Sigmoid colon (tissue), 4 donors: ENCODE measurements around the gene ACSS2.

Experiments
- POLR2A ChIP-seq, 2 donors: fragments of 450-650 bp; IDR thresholded peaks; one replicate each; pipeline ENCODE4 v1.6.1; 2016; ENCODE audit warnings: antibody characterized with exemption in 2 of 2, mild to moderate bottlenecking in 2 of 2, moderate library complexity in 2 of 2
- POLR2AphosphoS5 ChIP-seq, 4 donors: sonication (generic); formaldehyde crosslinking; IDR thresholded peaks; one replicate each; pipeline ENCODE4 v1.6.1; 2017; ENCODE audit warnings: antibody characterized with exemption in 4 of 4
- TF ChIP-seq, protein P1 (sequence below), 4 experiments: fragments of 450-650 bp in 3 of 4; fragments of 200-600 bp in 1 of 4; IDR thresholded peaks; one replicate each; pipeline ENCODE4 v1.5.1; 2016 to 2019; ENCODE audit warnings: antibody characterized with exemption in 4 of 4, mild to moderate bottlenecking in 3 of 4, moderate library complexity in 2 of 4

DNA sequence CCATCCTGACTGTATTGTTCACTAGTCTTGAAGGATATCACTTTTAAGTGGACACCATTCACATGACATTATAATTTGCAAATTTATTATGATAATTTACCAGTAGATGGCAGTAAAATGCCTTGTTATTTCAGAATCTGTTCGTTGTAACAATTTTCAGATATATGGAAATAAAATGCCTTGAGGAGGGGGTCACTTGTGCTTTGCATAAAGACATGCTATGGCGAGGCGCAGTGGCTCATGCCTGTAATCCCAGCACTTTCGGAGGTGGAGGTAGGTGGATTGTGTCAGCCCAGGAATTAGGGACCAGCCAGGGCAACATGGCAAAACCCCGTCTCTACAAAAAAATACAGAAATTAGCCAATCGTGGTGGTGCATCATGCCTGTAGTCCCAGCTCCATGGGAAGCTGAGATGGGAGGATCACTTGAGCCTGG lies 41.9 kb upstream of the ACSS2 start:
- TF ChIP-seq, protein P1, sequence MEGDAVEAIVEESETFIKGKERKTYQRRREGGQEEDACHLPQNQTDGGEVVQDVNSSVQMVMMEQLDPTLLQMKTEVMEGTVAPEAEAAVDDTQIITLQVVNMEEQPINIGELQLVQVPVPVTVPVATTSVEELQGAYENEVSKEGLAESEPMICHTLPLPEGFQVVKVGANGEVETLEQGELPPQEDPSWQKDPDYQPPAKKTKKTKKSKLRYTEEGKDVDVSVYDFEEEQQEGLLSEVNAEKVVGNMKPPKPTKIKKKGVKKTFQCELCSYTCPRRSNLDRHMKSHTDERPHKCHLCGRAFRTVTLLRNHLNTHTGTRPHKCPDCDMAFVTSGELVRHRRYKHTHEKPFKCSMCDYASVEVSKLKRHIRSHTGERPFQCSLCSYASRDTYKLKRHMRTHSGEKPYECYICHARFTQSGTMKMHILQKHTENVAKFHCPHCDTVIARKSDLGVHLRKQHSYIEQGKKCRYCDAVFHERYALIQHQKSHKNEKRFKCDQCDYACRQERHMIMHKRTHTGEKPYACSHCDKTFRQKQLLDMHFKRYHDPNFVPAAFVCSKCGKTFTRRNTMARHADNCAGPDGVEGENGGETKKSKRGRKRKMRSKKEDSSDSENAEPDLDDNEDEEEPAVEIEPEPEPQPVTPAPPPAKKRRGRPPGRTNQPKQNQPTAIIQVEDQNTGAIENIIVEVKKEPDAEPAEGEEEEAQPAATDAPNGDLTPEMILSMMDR (IDR thresholded peaks at IDR 0.05), result peak in 3 of 4 experiments; percentile 28 to 39 (median 31)
- TF ChIP-seq POLR2AphosphoS5 (IDR thresholded peaks at IDR 0.05) (no peak), POLR2A (IDR thresholded peaks at IDR 0.05) (no peak)
